Measurements from ENCODE around the gene MUC16.
"Not testable (repeated sequence)": the region's sequence is repeated elsewhere in the genome, so short reads cannot be mapped to it uniquely, and the experiment has no call there.

MUC16 gene

DNA sequence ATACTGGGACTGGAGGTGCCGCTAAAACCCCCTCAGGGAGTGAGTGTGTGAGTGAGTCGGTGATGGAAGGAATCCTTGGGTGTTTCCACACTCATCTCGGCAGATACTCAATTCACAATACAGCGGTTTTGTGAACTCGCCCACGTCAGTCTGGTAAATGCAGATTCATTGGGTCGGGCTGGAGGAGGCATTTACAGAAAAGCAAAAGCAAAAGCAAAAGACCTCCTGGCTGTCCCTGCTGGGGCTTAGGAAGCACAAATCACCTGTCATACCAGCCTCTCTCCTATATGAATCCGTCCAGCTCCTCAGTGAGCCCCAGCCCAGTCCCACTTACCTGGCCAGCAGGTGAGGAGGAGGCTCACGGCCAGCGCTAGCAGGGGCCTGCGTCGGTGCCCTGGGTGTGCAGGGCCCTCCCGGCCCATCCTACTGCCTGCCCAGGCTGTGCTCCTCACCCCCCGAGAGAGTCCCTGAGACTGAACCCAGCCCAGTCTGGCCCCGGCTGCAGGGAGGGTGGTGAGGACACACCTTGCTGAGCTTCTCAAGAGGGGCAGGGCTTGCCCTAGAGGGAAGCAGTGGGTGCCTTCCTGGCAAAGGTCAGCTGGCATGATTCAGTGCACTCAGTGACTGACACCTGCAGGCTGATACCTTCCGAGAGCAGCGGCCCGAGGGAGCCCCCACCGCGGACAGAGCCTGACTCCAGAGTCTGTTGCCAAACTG lies at the start of gene MUC16:
TSS of gene MUC16 (minus strand) at position 475 of the 717 bp plus-strand sequence.
- DNase-seq = no peak

DNA sequence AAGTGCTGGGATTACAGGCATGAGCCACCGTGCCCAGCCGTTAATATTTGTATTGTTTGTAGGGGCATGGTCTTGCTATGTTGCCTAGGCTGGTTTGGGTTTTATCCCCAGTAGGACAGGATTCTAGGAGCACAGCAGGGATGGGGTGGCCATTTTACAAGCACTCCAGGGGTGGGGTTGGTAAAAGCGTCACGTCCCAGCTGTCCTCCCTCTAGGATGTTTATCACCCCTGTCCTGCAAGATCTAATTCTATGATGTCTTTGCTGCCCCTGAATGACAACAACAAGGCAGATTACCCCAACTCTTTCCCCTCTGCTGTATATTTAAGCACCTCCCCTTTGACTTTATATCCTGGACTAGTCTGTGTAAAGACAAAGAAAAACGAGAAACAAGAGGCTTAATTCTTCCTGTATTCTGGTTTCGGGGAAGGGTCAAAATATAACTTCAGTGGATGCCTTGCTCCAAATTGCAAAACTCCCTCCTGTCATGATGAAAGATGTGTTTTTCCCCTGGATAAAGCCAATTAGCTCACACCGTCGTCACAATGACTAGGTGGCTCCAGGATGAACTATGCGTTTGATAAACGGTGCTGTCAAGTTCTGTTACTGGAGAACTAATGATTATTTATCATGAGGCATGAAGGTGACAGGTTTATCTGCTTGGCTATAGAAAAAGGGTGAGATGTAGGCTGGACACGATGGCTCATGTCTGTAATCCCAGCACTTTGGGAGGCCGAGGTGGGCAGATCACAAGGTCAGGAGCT lies 48.9 kb upstream of the MUC16 start:
- DNase-seq = no peak

DNA sequence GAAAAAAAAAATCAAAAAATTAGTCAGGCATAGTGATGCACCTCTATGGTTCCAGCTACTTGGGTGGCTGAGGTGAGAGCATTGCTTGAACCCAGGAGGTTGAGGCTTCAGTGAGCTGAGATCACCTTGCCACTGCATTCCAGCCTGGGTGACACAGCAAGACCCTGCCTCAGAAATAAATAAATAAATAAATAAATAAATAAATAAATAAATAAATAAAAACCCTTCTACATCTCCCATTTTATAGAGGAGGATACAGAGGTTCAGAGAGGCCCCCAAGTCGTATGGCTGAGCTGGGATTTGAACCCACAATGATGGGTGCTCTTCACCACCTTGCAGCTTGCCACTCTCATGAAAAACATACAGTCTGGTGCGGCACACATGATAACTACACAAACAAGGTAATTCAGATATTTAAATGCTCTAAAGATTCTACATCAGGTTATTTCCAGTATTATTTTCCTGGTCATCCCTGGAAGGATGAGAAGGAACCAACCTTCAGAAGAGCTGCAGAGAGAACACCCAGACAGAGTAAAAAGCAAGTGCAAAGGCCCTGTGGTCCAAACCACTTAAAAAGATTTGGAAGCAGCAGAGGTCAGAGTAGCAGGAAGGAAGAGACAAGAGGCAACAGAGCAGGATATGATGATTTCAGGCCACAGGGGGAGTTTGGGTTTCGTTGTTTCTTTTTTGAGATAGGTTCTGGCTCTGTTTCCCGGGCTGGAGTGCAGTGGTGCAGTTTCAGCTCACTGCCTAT lies 47.5 kb upstream of the MUC16 start:
- DNase-seq = no peak

DNA sequence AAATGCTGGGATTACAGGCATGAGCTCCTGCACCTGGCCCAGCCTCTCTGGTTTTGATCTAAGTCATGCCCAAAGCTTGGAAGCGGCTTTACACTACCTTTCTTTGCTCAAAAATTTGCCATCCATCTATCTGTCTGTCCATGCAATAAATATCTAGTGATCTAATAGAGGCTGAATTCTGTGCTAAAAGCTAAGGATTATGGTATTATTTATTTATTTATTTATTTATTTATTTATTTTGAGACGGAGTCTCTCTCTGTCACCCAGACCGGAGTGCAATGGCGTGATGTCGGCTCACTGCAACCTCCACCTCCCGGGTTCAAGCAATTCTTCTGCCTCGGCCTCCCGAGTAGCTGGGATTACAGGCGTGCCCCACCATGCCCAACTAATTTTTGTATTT lies 45.9 kb upstream of the MUC16 start:
- DNase-seq = not testable (repeated sequence)

DNA sequence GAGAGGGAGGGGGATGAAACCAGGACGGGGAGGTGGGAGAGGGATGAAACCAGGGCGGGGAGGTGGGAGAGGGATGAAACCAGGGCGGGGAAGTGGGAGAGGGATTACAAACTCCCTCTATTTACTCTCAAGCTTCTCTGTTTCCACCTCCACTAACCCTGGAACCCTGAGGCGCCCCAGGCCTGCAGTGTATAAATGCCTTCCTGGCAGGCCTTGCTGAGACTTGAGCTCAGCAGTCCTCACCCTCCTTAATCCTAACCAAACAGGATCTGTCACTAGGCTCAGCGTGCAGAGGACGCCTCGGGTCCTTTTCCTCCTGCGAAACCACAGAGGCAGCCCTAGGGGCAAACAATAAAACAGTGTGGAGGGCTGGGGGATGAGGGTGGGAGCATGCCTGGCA lies 44.6 kb upstream of the MUC16 start:
- DNase-seq = no peak

DNA sequence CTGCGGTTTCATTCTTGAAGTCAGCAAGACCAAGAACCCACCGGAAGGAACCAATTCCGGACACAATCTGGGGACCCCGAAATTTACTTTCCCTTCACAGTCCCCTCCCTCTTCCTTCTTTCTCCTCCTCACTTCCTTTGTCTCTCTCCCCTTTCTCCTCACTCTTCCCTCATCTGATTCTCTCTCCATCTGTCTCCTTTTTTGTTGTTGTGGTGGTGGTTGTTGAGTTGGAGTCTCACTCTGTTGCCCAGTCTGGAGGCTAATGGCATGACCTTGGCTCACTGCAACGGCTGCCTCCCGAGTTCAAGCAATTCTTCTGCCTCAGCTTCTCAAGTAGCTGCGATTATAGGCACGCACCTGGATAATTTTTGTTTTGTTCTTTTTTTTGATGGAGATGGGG lies 44.0 kb upstream of the MUC16 start:
- DNase-seq = no peak

DNA sequence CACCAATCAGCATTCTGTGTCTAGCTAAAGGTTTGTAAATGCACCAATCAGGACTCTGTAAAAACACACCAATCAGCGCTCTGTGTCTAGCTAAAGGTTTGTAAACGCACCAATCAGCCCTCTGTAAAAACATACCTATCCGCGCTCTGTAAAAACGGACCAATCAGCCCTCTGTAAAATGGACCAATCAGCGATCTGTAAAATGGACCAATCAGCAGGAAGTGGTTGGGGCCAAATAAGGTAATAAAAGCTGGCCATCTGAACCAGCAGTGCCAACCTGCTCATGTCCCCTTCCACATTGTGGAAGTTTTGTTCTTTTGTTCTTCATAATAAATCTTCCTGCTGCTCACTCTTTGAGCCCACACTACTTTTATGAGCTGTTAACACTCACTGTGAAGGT lies 43.5 kb upstream of the MUC16 start:
- DNase-seq = not testable (repeated sequence)

DNA sequence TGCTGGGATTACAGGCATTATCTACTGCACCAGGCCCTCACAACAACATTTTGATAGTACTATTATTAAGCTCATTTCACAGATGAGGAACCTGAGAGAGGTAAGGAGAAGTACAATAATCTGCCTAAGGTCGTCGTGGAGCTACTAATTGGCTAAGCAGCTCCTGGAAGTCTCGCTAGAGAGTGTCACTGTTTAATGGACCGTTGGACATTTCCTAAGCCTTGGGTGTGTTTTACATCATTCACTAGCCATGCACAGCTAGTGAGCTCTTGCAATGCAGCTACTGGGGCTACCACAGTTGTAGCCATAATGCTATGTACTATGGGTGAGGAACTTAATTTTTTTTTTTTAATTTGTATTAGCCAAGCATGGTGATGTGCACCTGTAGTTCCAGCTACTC lies 42.7 kb upstream of the MUC16 start:
- DNase-seq = no peak

DNA sequence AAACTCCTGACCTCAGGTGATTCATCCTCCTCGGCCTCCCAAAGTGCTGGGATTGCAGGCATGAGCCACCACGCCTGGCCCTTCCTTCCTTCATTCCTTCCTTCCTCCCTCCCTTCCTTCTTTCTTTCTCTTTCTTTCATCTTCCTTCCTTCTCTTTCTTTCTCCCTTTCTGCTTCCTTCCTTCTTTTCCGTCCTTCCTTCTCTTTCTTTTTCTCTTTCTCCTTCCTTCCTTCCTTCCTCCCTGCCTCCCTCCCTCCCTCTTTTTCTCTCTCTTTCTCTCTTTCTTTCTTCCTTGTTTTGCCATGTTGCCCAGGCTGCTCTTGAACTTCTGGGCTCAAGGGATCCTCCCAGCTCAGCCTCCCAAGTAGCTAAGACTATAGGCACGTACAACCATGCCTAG lies 36.5 kb upstream of the MUC16 start:
- DNase-seq = no peak

DNA sequence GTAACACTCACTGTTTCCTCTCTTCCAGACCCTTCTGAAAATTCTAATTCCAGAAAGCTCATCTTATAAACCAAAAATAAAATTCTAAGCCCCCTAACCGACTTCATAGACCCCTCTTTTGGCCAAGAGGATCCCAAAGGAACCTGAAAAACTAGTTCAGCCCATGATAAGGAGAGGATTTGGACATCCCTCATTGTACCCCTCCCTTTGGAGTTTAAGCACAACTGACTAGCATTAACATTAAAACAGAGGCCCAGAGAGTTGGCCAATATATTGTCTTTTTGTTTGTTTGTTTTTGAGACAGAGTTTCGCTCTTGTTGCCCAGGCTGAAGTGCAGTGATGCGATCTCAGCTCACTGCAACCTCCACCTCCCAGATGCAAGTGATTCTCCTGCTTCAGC lies 34.2 kb upstream of the MUC16 start:
- DNase-seq = no peak

DNA sequence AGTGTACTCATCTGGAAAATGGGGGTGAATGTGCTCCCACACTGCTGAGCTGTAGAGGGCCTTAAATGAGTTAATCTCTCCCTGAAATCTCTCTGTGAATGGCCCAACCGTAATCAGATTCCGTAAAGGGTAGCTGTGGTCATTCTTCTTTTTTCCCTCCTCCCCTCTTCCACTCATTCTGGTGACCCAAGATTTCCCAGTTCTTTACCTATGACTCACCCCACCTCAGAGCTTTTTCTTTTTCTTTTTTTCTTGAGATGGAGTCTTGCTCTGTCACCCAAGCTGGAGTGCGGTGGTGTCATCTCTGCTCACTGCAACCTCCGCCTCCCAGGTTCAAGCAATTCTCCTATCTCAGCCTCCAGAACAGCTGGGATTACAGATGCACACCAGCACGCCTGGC lies 33.3 kb upstream of the MUC16 start:
- DNase-seq = no peak

DNA sequence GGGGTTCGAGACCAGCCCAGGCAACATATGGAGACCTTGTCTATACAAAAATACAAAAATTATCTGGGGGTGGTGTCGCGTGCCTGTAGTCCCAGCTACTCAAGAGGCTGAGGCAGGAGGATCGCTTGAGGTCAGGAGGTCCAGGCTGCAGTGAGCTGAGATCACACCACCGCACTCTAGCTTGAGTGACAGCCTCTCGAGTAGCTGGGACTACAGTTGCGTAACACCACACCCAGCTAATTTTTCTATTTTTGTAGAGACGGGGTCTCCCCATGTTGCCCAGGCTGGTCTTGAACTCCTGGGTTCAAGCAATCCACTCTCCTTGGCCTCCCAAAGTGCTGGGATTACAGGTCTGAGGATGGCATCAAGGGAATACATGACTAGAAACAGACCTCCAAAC lies 30.8 kb upstream of the MUC16 start:
- DNase-seq = no peak

DNA sequence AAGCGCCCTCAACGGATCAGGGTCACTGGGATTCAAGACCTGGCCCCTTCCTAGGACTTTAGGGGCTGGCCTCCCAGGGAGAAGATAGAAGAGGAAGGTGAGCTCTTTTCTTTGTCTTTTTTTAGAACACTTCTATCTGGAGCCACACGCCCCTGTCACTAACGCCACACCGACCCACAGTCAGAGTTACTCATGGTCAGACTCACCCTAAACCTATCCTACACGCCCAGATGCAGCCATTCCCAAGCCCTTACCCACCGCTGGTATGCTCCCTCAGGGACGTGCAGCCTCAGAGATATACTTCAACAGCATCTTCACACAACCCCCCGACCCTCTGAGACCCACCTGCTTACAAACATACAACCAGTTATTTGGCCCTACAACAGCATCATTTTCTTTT lies 29.9 kb upstream of the MUC16 start:
- no peak for DNase-seq

DNA sequence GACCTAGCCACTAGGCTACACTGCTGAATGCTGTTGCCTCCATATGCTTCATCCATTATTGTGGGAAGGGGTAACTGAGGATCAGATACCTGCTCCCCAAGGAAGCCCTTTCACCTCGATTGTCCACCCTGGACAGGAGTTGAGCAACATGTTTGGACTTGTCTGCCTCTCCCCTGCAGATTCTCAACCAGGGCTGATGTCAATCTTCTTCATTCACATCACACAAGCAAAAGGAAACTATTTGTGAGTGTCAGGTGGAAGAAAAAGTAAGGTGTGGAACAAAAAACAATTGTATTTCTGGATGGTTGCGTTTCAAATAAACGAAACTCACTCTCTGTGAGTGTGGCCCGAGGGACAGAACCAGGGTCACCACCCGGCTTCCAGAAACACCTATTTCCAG lies 29.5 kb upstream of the MUC16 start:
- no peak for DNase-seq

DNA sequence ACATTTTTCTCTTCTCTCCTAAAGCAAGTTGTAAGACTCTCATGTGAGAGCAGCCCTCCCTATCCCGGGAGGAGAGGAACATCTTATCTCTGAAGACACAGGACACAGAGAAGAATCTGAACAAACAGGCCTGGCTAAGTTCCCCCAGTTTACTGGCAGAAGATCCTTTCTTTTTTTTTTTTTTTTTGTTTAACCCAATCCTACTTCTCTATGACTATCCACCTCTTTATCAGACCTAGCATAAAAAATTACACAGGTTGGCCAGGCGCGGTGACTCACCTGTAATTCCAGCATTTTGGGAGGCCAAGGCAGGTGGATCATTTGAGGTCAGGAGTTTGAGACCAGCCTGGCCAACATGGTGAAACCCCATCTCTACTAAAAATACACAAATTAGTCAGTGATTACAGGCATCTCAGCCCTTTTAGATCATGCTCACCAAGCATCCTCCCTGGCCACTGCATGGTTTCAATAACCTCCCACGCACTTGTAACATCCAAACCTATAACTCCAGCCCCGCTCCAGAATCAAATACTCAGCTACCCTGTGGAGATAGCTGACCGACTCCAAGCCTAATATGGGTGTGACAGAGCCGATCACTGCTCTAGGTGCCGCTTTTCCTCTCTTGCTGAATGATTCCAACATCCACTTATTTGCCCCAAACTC lies 27.3 kb upstream of the MUC16 start:
- DNase-seq = no peak

DNA sequence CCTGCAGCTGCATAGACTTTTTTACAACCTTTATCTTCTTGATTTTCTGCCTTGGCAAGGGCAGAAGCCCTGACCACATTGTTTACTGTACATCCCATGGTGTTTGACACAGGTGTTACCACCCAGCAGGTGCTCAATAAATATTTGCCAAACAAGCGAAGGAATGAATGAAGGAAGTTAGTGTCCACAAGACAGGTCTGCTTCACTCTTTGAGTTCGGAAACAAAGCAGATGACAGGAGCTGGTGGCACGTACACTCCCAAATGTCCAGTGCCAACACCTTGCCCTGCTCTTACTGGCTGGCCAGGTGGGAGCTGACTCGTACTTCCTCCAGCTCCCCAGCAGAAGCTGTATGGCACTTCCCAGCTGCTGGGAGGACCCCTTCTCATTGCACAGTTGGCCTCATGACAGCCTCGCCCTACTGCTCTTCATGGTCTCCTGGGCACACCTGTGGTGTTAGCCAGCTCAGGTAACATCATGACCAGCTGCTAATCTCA lies 22.0 kb upstream of the MUC16 start:
- DNase-seq = no peak

DNA sequence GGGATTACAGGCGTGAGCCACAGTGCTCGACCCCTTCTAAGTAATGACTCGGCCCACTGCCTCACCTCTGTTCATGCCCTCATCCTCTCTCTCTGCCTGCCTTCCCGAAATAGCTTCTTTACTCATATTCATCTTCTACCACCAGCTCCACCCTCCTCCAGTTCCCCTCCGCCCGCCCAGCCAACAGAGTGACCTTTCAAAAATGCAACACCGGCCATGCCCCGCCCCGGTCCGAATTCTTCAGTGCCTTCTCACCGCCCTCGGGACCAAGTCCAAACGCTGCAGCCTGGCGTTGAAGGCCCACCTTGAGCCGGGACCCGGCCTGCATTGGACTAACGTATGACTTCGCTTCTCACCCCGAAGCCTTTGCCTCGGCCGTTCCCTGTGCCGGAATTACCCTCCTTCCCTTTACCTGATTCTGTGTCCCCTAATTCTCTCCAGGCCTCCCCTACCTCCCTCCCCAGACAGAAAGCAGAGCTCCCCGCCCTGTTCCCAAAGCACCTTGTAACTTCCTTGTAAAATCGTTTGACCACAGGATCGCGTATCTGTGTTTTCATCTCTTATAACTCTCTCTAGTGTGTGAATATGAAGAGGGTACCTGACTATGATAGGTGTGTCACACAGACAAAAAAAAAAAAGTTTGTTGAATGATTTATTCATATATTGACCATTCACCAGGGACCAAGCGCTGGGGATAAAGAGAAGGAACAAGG lies 8.1 kb upstream of the MUC16 start:
- no peak for DNase-seq

DNA sequence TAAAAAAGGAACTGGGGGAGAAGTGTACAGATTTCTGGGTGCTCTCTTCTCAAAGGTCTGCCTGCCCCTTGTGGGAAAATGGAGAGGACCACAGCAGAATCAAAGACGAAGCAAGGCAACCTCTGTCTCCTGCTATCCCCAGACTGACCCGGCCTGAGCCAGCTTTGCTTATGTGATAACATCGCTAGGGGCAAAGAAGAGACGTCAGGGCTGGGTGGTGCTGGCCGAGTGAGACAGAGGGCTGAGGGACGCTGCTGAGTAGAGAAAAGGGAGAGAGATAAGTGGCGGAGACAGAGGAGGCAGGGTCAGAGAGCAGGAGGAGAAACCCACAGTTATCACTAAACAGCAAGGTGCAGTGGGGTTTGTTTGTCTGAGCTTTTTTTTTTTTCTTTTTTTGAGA lies 4.6 kb upstream of the MUC16 start:
- DNase-seq = no peak

DNA sequence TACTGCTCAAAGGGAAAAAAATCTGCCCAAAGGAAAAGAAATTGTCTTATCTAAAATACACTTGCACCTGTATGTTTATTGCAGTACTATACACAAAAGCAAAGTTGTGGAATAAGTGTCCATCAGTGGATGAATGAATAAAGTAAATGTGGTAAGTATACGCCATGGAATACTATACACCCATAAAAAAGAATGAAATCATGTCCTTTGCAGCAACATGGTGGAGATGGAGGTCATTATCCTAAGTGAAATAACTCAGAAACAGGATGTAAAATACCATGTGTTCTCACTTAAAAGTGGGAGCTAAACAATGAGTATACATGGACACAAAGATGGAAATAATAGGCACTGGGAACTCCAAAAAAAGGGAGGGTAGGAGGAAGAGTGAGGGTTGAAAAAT lies 3.8 kb upstream of the MUC16 start:
- DNase-seq = no peak

DNA sequence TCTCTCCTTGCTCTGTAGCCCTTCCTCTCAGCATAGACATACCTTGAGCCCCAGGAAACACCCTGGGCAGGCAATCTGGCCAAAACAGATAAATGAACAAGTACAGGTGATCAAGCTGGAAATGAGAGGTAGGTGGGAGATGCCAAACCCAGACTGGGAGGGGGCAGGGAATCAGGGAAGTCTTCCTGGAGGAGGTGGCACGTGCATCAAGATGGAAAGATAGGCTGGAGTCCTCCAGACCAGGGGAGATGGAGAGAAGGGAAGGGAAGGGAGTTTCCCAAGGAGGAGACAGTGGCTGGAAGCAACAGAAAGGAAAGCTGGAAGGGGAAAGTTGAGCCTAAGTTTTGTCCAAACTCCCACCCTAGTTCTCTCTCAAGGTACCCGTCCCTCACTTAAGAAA lies 1.7 kb upstream of the MUC16 start:
- no peak for DNase-seq

DNA sequence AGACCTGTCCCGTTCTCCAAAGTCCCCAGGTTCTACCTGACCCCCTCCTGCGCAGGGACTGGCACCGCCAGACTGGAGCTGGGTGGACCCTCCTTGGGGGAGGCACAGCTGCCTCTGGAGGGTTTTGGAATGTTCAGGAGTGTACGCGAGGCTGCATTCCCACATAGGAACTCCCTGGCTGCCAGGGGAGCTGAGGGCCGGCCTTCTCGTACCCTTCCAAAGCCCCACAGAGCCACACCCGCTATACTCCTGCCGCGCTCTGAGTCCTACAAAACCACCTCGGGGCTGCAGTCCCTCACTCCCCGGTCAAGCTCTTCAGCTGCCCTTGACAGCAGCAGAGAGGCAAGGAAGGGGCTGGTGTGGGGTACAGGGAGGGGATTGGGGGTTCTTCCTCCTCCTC lies 484 bp upstream of the MUC16 start:
- no peak for DNase-seq

DNA sequence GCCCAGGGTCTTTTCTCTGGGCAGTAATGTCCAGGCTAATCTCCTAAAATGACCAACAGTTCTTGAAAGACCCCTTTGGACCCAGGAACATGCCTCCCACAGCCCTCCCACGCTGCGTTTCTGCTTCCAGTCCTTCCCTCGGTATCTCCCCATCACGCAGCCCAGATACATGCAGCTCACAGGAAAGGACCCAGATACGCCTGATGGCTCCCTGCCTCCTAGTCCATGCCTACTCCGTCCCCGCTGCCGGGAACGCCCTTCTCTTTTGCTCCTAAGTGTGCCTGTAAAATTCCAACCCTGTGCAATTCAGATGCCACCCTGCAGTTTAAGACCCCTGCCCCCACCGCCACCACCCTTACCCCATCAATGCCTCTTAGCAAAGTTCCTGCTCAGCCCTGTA lies 778 bp downstream of the MUC16 start:
- DNase-seq = no peak

DNA sequence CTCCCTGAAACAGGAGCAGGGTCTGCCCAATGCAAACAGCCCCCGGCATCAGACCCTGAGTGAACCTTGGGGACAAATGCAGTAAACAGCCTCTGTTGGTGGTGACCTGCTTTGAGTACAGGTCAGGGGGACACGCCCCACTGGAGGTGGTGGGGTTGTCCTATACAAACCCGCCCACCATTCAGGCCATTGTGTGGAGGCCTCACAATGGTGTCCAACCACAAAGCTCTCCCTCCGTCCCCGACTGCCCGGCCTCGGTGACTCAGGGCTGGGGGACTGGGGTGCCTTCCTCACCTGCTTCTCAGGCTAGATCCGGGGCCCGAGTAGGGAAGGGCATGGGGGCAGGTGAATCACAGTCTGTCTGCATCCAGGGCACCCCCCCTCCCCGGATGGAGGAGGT lies 1.5 kb downstream of the MUC16 start:
- DNase-seq = no peak
